HG02973 (cell line): Measurements from ENCODE around the gene LRRFIP1.
"Not testable (repeated sequence)": the region's sequence is repeated elsewhere in the genome, so short reads cannot be mapped to it uniquely, and the experiment has no call there.

Experiments
- ATAC-seq: cut with Tn5 transposase; IDR thresholded peaks from one replicate; pipeline ENCODE4 v1.9.1; 2021; ENCODE audit warnings: moderate library complexity; ENCODE audit not compliant: unreplicated experiment

Gene LRRFIP1, protein sequence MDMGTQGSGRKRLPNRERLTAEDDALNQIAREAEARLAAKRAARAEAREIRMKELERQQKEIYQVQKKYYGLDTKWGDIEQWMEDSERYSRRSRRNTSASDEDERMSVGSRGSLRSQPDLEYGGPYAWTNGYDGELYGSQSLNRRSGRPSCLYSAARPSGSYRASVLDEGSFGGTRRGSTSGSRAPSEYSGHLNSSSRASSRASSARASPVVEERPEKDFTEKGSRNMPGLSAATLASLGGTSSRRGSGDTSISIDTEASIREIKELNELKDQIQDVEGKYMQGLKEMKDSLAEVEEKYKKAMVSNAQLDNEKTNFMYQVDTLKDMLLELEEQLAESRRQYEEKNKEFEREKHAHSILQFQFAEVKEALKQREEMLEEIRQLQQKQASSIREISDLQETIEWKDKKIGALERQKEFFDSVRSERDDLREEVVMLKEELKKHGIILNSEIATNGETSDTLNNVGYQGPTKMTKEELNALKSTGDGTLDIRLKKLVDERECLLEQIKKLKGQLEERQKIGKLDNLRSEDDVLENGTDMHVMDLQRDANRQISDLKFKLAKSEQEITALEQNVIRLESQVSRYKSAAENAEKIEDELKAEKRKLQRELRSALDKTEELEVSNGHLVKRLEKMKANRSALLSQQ

GRCh38 chr2:237627441-237628246 is at the start of gene LRRFIP1:
Gene LRRFIP1, plus strand, starts transcription at chr2:237627587. Its CDS starts 58 bp downstream, at chr2:237627645.
- ATAC-seq, result no peak

DNA sequence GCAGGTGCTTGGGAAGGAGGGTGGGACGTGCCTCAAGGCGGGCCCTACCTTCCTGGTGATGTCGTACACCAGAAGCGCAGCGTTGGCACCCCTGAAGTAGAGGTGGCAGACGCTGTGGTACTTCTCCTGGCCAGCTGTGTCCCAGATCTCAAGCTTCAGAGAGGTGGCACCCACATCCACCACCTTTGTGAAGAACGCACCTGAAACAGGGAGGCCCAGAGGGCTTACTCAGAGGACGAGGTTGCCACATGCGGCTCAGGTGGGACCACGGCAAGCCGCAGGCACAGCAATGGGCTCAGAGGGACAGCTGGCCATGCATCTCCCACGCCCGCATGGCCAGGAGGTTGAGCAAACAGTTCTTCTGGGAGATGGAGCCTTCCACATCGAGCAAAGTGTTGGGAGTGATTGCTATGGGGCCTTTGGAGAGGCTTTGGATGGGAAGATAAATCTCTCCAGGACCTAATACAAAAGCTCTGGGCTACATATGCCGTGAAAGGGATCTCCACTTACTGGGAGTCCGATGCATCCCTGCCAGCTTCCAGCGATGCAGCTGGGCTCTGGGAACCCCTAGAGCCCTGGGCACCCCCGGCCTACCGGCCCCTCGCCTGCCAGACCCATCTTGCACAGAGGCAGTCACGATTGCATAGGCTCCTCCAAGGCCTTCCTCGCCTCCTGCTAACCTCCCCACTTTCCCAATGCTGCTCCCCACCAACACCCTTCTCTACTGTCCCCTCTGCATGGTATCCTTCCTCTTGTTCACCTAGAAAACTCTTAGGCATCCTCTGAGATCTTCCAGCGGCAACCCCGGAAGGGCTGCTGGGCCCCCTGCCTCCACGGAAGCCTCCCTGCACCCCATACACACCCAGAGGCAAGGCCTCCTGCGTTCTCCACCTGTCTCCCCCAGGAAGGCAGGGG is 49.2 kb upstream of the LRRFIP1 start:
- ATAC-seq, result no peak

- ATAC-seq, result no peak
Measured at GRCh38 chr2:237581326-237581725, 46.1 kb upstream of the LRRFIP1 start.

- ATAC-seq, result no peak
Measured at GRCh38 chr2:237581751-237582746, 45.3 kb upstream of the LRRFIP1 start.

DNA sequence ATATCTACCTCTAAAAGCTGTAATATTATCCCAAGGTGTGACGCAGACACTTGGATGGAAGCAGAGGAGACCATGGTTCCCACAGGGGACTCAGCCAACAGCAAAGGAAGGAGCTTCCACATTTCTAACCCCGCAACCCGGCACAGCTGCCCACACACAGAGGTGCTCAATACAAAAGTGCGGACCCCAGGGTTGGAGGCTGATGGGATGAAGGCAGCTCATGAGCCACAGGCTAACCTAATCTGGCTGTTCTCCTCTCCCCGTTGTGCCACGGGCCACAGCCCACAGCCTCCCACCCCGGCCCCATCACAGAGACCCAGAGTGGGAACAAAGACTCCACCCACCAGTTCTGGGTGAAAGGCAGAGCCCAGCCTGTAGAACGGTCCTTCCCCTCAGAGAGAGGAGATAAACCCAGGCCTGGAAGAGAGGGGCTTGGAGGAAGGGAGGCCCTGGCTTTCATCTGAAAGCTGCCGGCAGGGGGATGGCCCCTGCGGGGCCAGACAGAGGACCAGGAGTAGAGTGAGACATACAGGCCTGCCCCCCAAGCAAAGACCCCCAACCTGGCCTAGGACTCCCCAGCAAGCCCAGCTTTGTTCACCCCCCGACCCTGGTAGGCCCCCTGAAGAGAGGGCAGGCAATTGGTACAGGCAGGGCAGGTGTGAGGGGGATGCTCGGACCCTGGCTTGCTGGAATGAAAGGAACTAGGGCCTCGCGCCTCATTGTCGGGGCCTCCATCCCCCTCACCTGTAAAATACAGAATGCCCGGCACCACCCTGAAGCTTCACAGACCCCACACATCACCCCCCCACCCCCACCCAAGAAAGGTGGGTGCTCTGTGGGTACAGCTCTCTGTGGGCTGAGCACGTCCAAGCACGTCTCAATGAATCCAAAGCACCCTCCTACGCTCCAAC is 43.7 kb upstream of the LRRFIP1 start:
- ATAC-seq, result no peak

GRCh38 chr2:237585590-237586221 is 41.7 kb upstream of the LRRFIP1 start:
- ATAC-seq, result no peak

DNA sequence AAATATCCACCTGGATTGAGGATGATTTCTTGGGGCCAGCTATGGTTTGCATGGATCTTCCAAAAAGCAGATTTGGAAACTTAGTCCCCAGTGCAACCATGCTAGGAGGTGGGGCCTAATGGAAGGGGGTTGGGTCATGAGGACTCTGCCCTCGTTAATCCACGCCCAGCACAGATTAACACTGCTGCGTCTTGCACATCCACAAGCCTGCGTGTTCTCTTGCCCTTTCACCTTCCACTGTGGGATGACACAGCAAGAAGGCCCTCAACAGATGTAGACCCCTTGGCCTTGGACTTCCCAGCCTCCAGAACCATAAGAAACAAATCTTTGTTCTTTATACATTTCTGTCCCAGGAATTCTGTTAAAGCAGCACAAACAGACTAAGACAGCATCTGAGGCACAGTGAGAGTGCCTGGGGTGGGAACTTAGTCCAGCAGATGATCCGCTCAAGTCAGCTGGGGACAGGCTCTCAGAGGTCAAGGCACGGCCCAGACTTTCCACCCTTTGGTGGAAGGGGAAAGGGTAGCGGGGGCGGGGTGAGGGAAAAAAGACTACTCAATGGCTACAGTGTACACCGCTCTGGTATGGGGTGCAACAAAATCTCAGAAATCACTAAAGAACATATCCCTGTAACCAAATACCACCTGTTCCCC is 39.2 kb upstream of the LRRFIP1 start:
- no peak for ATAC-seq

- no peak for ATAC-seq
Measured at GRCh38 chr2:237590272-237591140, 36.9 kb upstream of the LRRFIP1 start, which contains the start of gene RAB17. Gene RAB17, minus strand, starts transcription at chr2:237590734. Its CDS starts 4,580 bp downstream, at chr2:237586154.

GRCh38 chr2:237591141-237591881 is 36.1 kb upstream of the LRRFIP1 start:
- ATAC-seq, result no peak

- ATAC-seq, result no peak
Measured at GRCh38 chr2:237592425-237592980, 34.9 kb upstream of the LRRFIP1 start.

GRCh38 chr2:237593036-237593435 is 34.4 kb upstream of the LRRFIP1 start:
- no peak for ATAC-seq

- no peak for ATAC-seq
Measured at GRCh38 chr2:237593596-237594320, 33.6 kb upstream of the LRRFIP1 start.

- ATAC-seq, result no peak
Measured at GRCh38 chr2:237594514-237594871, 32.9 kb upstream of the LRRFIP1 start.

- ATAC-seq, result not testable (repeated sequence)
Measured at GRCh38 chr2:237595829-237596519, 31.4 kb upstream of the LRRFIP1 start.
